ENCODE results near the gene PTDSS2. TPM values are rescaled to one million over a fixed set of nuclear protein-coding genes. Genes with fewer than 3 reads are reported as not detected.
"Not testable (repeated sequence)": the region's sequence is repeated elsewhere in the genome, so short reads cannot be mapped to it uniquely, and the experiment has no call there.

The PTDSS2 gene
- total RNA-seq, 1 experiment from 2014 or later, result 49.5 TPM

GRCh38 chr11:516400-516799 is 66.3 kb downstream of the PTDSS2 start (continued):
- TF ChIP-seq CREM (CRISPR knock-in tag; IDR thresholded peaks at IDR 0.05), result no peak
- no peak for TF ChIP-seq STAT6 (CRISPR knock-in tag; conservative IDR thresholded peaks at IDR 0.05; ENCODE audit: low read depth)
- no peak for TF ChIP-seq MXD4 (CRISPR knock-in tag; IDR thresholded peaks at IDR 0.05; ENCODE audit: borderline replicate concordance)
- TF ChIP-seq ZBTB21 (CRISPR knock-in tag; IDR thresholded peaks at IDR 0.05; ENCODE audit: borderline replicate concordance), result no peak

- H3K4me1 Mint-ChIP-seq; CTCF ChIA-PET; H3K4me3 Mint-ChIP-seq; H3K27me3 Mint-ChIP-seq (ENCODE audit: low read depth); H3K27ac Mint-ChIP-seq; POLR2A ChIA-PET; ATAC-seq; DNase-seq (ENCODE audit: low spot score): not testable (repeated sequence)
- peaks cover 24% of the 10 kb centered on the region for H3K9me3 Mint-ChIP-seq
- peaks cover 38% of the 10 kb centered on the region for H3K36me3 Mint-ChIP-seq
Observed at GRCh38 chr11:516918-517685, 67.0 kb downstream of the PTDSS2 start.

GRCh38 chr11:518463-519202 is 68.6 kb downstream of the PTDSS2 start:
- Mint-ChIP-seq H3K9me3 (peaks cover 25% of the 10 kb centered on the region), H3K36me3 (peaks cover 32% of the 10 kb centered on the region), H3K27ac (0 out of 2 replicates have a peak overlapping the region, but pooled peaks have one; percentile 70), H3K27me3 (ENCODE audit: low read depth) (peaks cover 7% of the 10 kb centered on the region), H3K4me1 (no peaks in the 10 kb centered on the region; the same call in 1 of the 2 replicates), H3K4me3 (peak overlapping the region; percentile 60)
- ATAC-seq (peak; percentile 97), DNase-seq (ENCODE audit: low spot score) (peak; percentile 82)
- ChIA-PET POLR2A (no interaction called here), CTCF (interaction anchor here (0.7 to 2.4 kb wide), 18 partner anchors 10 to 178 kb away, joined by 3 to 22 read pairs (median 5); partner anchors contain the start of genes HRAS, PHRF1, PTDSS2 and RNH1)
- no peak for TF ChIP-seq JAZF1 (CRISPR knock-in tag; IDR thresholded peaks at IDR 0.05)
- peak; percentile 82 for TF ChIP-seq ARID4B (CRISPR knock-in tag; IDR thresholded peaks at IDR 0.05; ENCODE audit: borderline replicate concordance)
- TF ChIP-seq USF1 (CRISPR knock-in tag; IDR thresholded peaks at IDR 0.05), result peak; percentile 91
- TF ChIP-seq MLX (CRISPR knock-in tag; IDR thresholded peaks at IDR 0.05), result no peak
- no peak for TF ChIP-seq ZNF671 (CRISPR knock-in tag; IDR thresholded peaks at IDR 0.05)
- TF ChIP-seq TEAD4 (CRISPR knock-in tag; IDR thresholded peaks at IDR 0.05), result peak; percentile 64; the same call in 1 of the 2 replicates
- TF ChIP-seq FOXJ3 (CRISPR knock-in tag; IDR thresholded peaks at IDR 0.05; ENCODE audit: borderline replicate concordance), result no peak
- TF ChIP-seq HMGXB4 (CRISPR knock-in tag; IDR thresholded peaks at IDR 0.05), result peak; percentile 95
- 0 out of 2 replicates have a peak, but pooled peaks have one; percentile 55 for TF ChIP-seq EMX1 (CRISPR knock-in tag; IDR thresholded peaks at IDR 0.05)
- no peak for TF ChIP-seq ZNF416 (CRISPR knock-in tag; IDR thresholded peaks at IDR 0.05)
- TF ChIP-seq, protein P1, sequence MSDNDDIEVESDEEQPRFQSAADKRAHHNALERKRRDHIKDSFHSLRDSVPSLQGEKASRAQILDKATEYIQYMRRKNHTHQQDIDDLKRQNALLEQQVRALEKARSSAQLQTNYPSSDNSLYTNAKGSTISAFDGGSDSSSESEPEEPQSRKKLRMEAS (CRISPR knock-in tag; IDR thresholded peaks at IDR 0.05), result peak; percentile 97
- TF ChIP-seq ZNF281 (CRISPR knock-in tag; IDR thresholded peaks at IDR 0.05), result peak; percentile 63; the same call in 1 of the 2 replicates
